A549 (cell line): ENCODE data around the gene LDLRAP1. TPM values are rescaled to one million over a fixed set of nuclear protein-coding genes. Genes with fewer than 3 reads are reported as not detected.
"Not testable (repeated sequence)": the region's sequence is repeated elsewhere in the genome, so short reads cannot be mapped to it uniquely, and the experiment has no call there.

Source experiments
- ATAC-seq, 2 experiments: fragments of 200-7000 bp in 1 of 2; fragments of >200 bp in 1 of 2; cut with Nextera tagmentation in 1 of 2; cut with Tn5 transposase in 1 of 2; 3 replicates each; pipeline versions ENCODE4 v1.8.0 to v1.9.1; 2018 to 2020; ENCODE audit warnings: mild to moderate bottlenecking in 1 of 2, moderate library complexity in 1 of 2
- CTCF ChIA-PET: fragments of 300-600 bp; sonication (Branson Sonifier 250); formaldehyde crosslinking; extraction: SDS; loops from one replicate; lab custom pipeline; 2021; ENCODE audit warnings: antibody characterized with exemption, inconsistent platforms; lab: Yijun Ruan, JAX
- POLR2A ChIA-PET: fragments of 350-600 bp; formaldehyde crosslinking; extraction: SDS; loops from one replicate; lab custom pipeline; 2021; ENCODE audit warnings: antibody characterized with exemption, inconsistent platforms; lab: Yijun Ruan, JAX
- DNase-seq, 2 experiments: peaks; one replicate each; pipeline versions ENCODE4 v3.0.0 to v3.0.0-alpha.2; 2011 to 2016; ENCODE audit warnings: low read depth in 1 of 2, low spot score in 1 of 2
- FAIRE-seq: peaks from 2 replicates; lab custom pipeline; 2011; peaks lifted over from hg19 to GRCh38; lab: Jason Lieb, UNC
- H3K27ac ChIP-seq, 2 experiments: fragments of >200 bp; sonication (Bioruptor Twin); formaldehyde crosslinking; 3 replicates each; pipeline ENCODE4 v1.5.1; 2016 to 2017
- H3K4me1 ChIP-seq: fragments of >200 bp; sonication (Bioruptor Twin); formaldehyde crosslinking; 3 replicates; pipeline ENCODE4 v1.6.1; 2016
- H3K4me2 ChIP-seq: fragments of >200 bp; sonication (Bioruptor Twin); formaldehyde crosslinking; 3 replicates; pipeline ENCODE4 v1.6.1; 2016
- H3K4me3 ChIP-seq: fragments of >200 bp; sonication (Bioruptor Twin); formaldehyde crosslinking; 3 replicates; pipeline ENCODE4 v1.5.1; 2016
- H3K9me3 ChIP-seq: fragments of >200 bp; sonication (Bioruptor Twin); formaldehyde crosslinking; 3 replicates; pipeline ENCODE4 v1.6.1; 2016
- ATOH8 ChIP-seq: fragments of 250-450 bp; sonication (Bioruptor Pico); IDR thresholded peaks from 2 replicates; pipeline ENCODE4 v1.5.0; 2020; ENCODE audit warnings: low read depth, mild to moderate bottlenecking, moderate library complexity
- ELK1 ChIP-seq: fragments of 150-350 bp; IDR thresholded peaks from 2 replicates; pipeline ENCODE4 v1.6.1; 2014; ENCODE audit warnings: low read depth, mild to moderate bottlenecking, low read length
- EP300 ChIP-seq, 2 experiments: fragments of >200 bp; sonication (Bioruptor Twin); formaldehyde crosslinking; IDR thresholded peaks; 2 replicates in 1 of 2; 3 replicates in 1 of 2; pipeline ENCODE4 v1.6.1; 2016 to 2017
- ESRRA ChIP-seq: fragments of 150-350 bp; IDR thresholded peaks from 2 replicates; pipeline ENCODE4 v1.6.1; 2014; ENCODE audit warnings: mild to moderate bottlenecking, low read length, borderline replicate concordance
- HOXA7 ChIP-seq: fragments of 250-450 bp; sonication (Bioruptor Pico); IDR thresholded peaks from 2 replicates; pipeline ENCODE4 v1.5.0; 2020; ENCODE audit warnings: mild to moderate bottlenecking, moderate library complexity
- JUNB ChIP-seq: fragments of >200 bp; sonication (Bioruptor Twin); formaldehyde crosslinking; IDR thresholded peaks from 2 replicates; pipeline ENCODE4 v1.6.1; 2016
- MAX ChIP-seq: IDR thresholded peaks from 2 replicates; pipeline ENCODE4 v1.6.1; 2012
- MAZ ChIP-seq: fragments of 150-350 bp; IDR thresholded peaks from 2 replicates; pipeline ENCODE4 v1.6.1; 2014; ENCODE audit warnings: antibody characterized with exemption, low read depth, low read length, borderline replicate concordance
- RAD21 ChIP-seq, 2 experiments: fragments of >200 bp in 1 of 2; sonication (Bioruptor Twin) in 1 of 2; formaldehyde crosslinking in 1 of 2; IDR thresholded peaks in 1 of 2; conservative IDR thresholded peaks in 1 of 2; 2 replicates in 1 of 2; 3 replicates in 1 of 2; pipeline ENCODE4 v1.6.1; 2012 to 2018; ENCODE audit warnings: inconsistent platforms in 1 of 2
- RARB ChIP-seq: fragments of 250-450 bp; sonication (Bioruptor Pico); IDR thresholded peaks from 2 replicates; pipeline ENCODE4 v1.8.0; 2021; ENCODE audit warnings: mild to moderate bottlenecking, moderate library complexity
- REST ChIP-seq: fragments of 200-600 bp; sonication (generic); IDR thresholded peaks from 2 replicates; pipeline ENCODE4 v1.6.1; 2016; ENCODE audit warnings: antibody characterized with exemption, mild to moderate bottlenecking, moderate library complexity
- RNF2 ChIP-seq: fragments of 200-600 bp; sonication (generic); IDR thresholded peaks from 2 replicates; pipeline ENCODE4 v1.6.1; 2016; ENCODE audit warnings: low read depth, mild to moderate bottlenecking, antibody characterized with exemption, moderate library complexity, borderline replicate concordance
- SMC3 ChIP-seq: fragments of >200 bp; sonication (Bioruptor Twin); formaldehyde crosslinking; IDR thresholded peaks from 3 replicates; pipeline ENCODE4 v1.6.1; 2018; ENCODE audit warnings: inconsistent platforms
- WGBS: methylation state at CpG from one replicate; pipeline ENCODE4 v1.1.6; 2017; ENCODE audit errors: missing lambda C conversion rate; 5-methylcytosine and 5-hydroxymethylcytosine counted together
- polyA plus RNA-seq, 4 experiments: library from polyadenylated mRNA; depleted of rRNA in 3 of 4; stranded (reverse); fragments of >200 nt; fragmentation: RNase III in 1 of 4; extraction: RNeasy Plus Mini Kit Qiagen cat#74134 plus additional on column Dnase treatment in 1 of 4; gene quantifications; 2 replicates in 3 of 4; 3 replicates in 1 of 4; pipeline ENCODE4 v1.2.3, GENCODE V29; 2011 to 2017

LDLRAP1 gene
- polyA plus RNA-seq, 2 of the 4 experiments (the other 2 are of a cell fraction) = 7.9 to 10.1 TPM

- FAIRE-seq = no peak
- H3K27ac ChIP-seq = no peak overlapping the region
- WGBS = 62% methylated on average over 7 of the region's 7 CpGs
- no peak overlapping the region for H3K4me2 ChIP-seq
- H3K4me1 ChIP-seq = no peaks in the 10 kb centered on the region
- ATAC-seq = no peak
- H3K4me3 ChIP-seq = no peak overlapping the region
- DNase-seq = no peak
- TF ChIP-seq RNF2 (no peak), JUNB (no peak), RARB (no peak), SMC3 (no peak), REST (no peak), MAX (no peak), ELK1 (no peak), ATOH8 (CRISPR knock-in tag) (no peak), ESRRA (no peak), EP300 (IDR thresholded peaks at IDR 0.05) (no peak), HOXA7 (CRISPR knock-in tag) (no peak), RAD21 (conservative IDR thresholded peaks at IDR 0.05 in 1 of 2, IDR thresholded peaks at IDR 0.05 in 1 of 2) (no peak), MAZ (no peak)
- POLR2A ChIA-PET = no interaction called here
- no peaks in the 10 kb centered on the region for H3K9me3 ChIP-seq
- CTCF ChIA-PET = no interaction called here
These were observed 56.7 kb downstream of the LDLRAP1 start for GRCh38 chr1:25599969-25600610.

- WGBS = 61% methylated on average over 5 of the region's 5 CpGs
- DNase-seq, H3K27ac ChIP-seq, H3K4me3 ChIP-seq, H3K9me3 ChIP-seq, POLR2A ChIA-PET, H3K4me2 ChIP-seq, CTCF ChIA-PET, FAIRE-seq, H3K4me1 ChIP-seq, ATAC-seq: not testable (repeated sequence)
These were observed 57.7 kb downstream of the LDLRAP1 start for GRCh38 chr1:25600971-25601699.

GRCh38 chr1:25603779-25604538 is 60.6 kb downstream of the LDLRAP1 start:
- H3K4me3 ChIP-seq, CTCF ChIA-PET, H3K4me1 ChIP-seq, H3K4me2 ChIP-seq, H3K9me3 ChIP-seq, POLR2A ChIA-PET, H3K27ac ChIP-seq, FAIRE-seq, ATAC-seq, DNase-seq: not testable (repeated sequence)
- WGBS = no CpG with 5 or more reads among the region's 55 CpGs
